ENCODE measurements around the gene CAPN10.
A peak's percentile ranks its signal among the peaks of the same experiment; 100 is the strongest.

CAPN10 gene

GRCh38 chr2:240576436-240577205 lies 9.9 kb upstream of the CAPN10 start:
- H3K27me3 ChIP-seq (ENCODE audit: insufficient read depth, low read depth): no peaks in the 10 kb centered on the region
- no peak overlapping the region for H3K4me3 ChIP-seq (IDR thresholded peaks at IDR 0.05; ENCODE audit: insufficient read depth, low read depth, low read length)
- no peaks in the 10 kb centered on the region for H4K20me1 ChIP-seq (ENCODE audit: insufficient read depth)
- H3K27ac ChIP-seq: peak overlapping the region; percentile 97; the same call in 1 of the 2 replicates
- H2AFZ ChIP-seq (ENCODE audit: low read depth): no peak overlapping the region
- H3K4me1 ChIP-seq (ENCODE audit: low read depth, poor library complexity, severe bottlenecking): peaks cover 56% of the 10 kb centered on the region
- TF ChIP-seq, protein P1, sequence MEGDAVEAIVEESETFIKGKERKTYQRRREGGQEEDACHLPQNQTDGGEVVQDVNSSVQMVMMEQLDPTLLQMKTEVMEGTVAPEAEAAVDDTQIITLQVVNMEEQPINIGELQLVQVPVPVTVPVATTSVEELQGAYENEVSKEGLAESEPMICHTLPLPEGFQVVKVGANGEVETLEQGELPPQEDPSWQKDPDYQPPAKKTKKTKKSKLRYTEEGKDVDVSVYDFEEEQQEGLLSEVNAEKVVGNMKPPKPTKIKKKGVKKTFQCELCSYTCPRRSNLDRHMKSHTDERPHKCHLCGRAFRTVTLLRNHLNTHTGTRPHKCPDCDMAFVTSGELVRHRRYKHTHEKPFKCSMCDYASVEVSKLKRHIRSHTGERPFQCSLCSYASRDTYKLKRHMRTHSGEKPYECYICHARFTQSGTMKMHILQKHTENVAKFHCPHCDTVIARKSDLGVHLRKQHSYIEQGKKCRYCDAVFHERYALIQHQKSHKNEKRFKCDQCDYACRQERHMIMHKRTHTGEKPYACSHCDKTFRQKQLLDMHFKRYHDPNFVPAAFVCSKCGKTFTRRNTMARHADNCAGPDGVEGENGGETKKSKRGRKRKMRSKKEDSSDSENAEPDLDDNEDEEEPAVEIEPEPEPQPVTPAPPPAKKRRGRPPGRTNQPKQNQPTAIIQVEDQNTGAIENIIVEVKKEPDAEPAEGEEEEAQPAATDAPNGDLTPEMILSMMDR (conservative IDR thresholded peaks at IDR 0.05; ENCODE audit: low read depth, low read length): no peak
- peaks cover 5% of the 10 kb centered on the region; the same call in 1 of the 2 replicates for H3K79me2 ChIP-seq (ENCODE audit: insufficient read depth, low read depth)
- H3K9ac ChIP-seq: no peak overlapping the region
- no peaks in the 10 kb centered on the region for H3K36me3 ChIP-seq (ENCODE audit: insufficient read depth)
- H3K4me2 ChIP-seq: no peak overlapping the region

DNA sequence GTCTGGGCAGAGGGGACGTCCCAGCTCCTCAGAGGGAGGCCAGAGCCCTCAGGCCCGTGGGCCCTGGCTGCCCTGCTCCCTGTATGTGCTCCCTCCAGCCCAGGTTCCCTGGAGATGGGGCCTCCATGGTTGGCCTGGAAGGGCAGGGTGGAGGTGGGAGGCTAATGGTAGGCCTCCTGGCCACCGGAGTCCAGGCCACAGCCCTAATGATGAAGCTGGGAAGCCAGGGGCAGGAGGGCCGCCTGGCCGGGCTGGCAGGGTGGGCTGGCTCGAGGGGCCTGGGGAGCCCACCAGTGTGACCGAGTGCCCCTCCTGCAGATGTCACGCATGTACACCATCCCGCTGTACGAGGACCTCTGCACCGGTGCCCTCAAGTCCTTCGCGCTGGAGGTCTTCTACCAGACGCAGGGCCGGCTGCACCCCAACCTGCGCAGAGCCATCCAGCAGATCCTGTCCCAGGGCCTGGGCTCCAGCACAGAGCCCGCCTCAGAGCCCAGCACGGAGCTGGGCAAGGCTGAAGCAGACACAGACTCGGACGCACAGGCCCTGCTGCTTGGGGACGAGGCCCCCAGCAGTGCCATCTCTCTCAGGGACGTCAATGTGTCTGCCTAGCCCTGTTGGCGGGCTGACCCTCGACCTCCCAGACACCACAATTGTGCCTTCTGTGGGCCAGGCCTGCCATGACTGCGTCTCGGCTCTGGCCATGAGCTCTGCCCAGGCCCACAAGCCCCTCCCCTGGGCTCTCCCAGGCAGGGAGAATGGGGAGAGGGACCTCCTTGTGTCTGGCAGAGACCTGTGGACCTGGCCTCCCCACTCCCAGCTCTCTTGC lies 9.0 kb upstream of the CAPN10 start:
- no peaks in the 10 kb centered on the region for H3K27me3 ChIP-seq (ENCODE audit: insufficient read depth, low read depth)
- no peak overlapping the region for H2AFZ ChIP-seq (ENCODE audit: low read depth)
- no peaks in the 10 kb centered on the region for H4K20me1 ChIP-seq (ENCODE audit: insufficient read depth)
- peak overlapping the region; percentile 64; the same call in 1 of the 2 replicates for H3K4me2 ChIP-seq
- no peaks in the 10 kb centered on the region for H3K36me3 ChIP-seq (ENCODE audit: insufficient read depth)
- H3K9ac ChIP-seq: no peak overlapping the region
- H3K27ac ChIP-seq: peak overlapping the region; percentile 97
- TF ChIP-seq, protein P1 (conservative IDR thresholded peaks at IDR 0.05; ENCODE audit: low read depth, low read length): no peak
- peaks cover 65% of the 10 kb centered on the region for H3K4me1 ChIP-seq (ENCODE audit: low read depth, poor library complexity, severe bottlenecking)
- no peak overlapping the region for H3K4me3 ChIP-seq (IDR thresholded peaks at IDR 0.05; ENCODE audit: insufficient read depth, low read depth, low read length)
- H3K79me2 ChIP-seq (ENCODE audit: insufficient read depth, low read depth): peaks cover 14% of the 10 kb centered on the region; the same call in 1 of the 2 replicates

DNA sequence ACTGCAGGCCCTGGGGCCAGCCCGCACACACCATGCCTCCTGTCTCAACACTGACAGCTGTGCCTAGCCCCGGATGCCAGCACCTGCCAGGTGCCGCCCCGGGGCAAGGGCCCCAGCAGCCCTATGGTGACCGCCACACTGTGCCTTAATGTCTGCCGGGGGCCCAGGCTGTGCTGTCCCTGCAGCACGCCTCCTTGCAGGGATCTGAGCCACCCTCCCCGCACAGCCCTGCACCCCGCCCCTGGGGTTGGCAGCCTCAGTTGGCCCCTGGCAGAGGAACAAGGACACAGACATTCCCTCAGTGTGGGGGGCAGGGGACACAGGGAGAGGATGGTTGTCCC lies 8.5 kb upstream of the CAPN10 start:
- Histone ChIP-seq H3K27me3 (ENCODE audit: insufficient read depth, low read depth) (no peaks in the 10 kb centered on the region), H2AFZ (ENCODE audit: low read depth) (no peak overlapping the region), H3K79me2 (ENCODE audit: insufficient read depth, low read depth) (peaks cover 20% of the 10 kb centered on the region; the same call in 1 of the 2 replicates), H4K20me1 (ENCODE audit: insufficient read depth) (no peaks in the 10 kb centered on the region), H3K4me2 (peak overlapping the region; percentile 64), H3K9ac (no peak overlapping the region; the same call in 1 of the 2 replicates), H3K4me3 (IDR thresholded peaks at IDR 0.05; ENCODE audit: insufficient read depth, low read depth, low read length) (no peak overlapping the region), H3K36me3 (ENCODE audit: insufficient read depth) (no peaks in the 10 kb centered on the region), H3K27ac (peak overlapping the region; percentile 97), H3K4me1 (ENCODE audit: low read depth, poor library complexity, severe bottlenecking) (peaks cover 71% of the 10 kb centered on the region)
- TF ChIP-seq, protein P1 (conservative IDR thresholded peaks at IDR 0.05; ENCODE audit: low read depth, low read length): no peak

DNA sequence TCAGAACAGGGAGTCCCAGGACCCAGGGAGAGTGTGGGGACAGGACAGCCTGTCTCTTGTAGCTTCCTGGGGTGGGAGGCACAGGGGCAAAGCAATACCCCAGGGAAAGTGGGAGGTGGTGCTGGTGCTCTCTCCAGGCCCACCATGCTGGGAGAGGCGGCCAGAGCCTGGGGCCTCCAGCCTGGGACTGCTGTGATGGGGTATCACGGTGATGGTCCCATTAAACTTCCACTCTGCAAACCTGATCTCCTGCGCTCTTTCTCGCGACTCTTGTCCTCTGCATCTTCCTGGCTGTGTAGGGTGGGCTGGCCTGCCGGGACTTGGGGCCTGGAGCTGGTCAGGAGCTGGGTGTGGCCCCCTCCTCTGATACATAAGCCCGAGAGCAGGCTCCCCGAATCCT lies 8.0 kb upstream of the CAPN10 start:
- Histone ChIP-seq H3K9ac (peak overlapping the region; percentile 65; the same call in 1 of the 2 replicates), H2AFZ (ENCODE audit: low read depth) (no peak overlapping the region), H3K36me3 (ENCODE audit: insufficient read depth) (no peaks in the 10 kb centered on the region), H3K27me3 (ENCODE audit: insufficient read depth, low read depth) (no peaks in the 10 kb centered on the region), H3K79me2 (ENCODE audit: insufficient read depth, low read depth) (peaks cover 24% of the 10 kb centered on the region; the same call in 1 of the 2 replicates), H3K4me2 (peak overlapping the region; percentile 64), H3K4me1 (ENCODE audit: low read depth, poor library complexity, severe bottlenecking) (peaks cover 75% of the 10 kb centered on the region), H3K4me3 (IDR thresholded peaks at IDR 0.05; ENCODE audit: insufficient read depth, low read depth, low read length) (no peak overlapping the region), H3K27ac (peak overlapping the region; percentile 97), H4K20me1 (ENCODE audit: insufficient read depth) (no peaks in the 10 kb centered on the region)
- TF ChIP-seq, protein P1 (conservative IDR thresholded peaks at IDR 0.05; ENCODE audit: low read depth, low read length): no peak

Measured in KMS-11 (cell line).